ENCODE data around the gene LDLRAD4.

DNA sequence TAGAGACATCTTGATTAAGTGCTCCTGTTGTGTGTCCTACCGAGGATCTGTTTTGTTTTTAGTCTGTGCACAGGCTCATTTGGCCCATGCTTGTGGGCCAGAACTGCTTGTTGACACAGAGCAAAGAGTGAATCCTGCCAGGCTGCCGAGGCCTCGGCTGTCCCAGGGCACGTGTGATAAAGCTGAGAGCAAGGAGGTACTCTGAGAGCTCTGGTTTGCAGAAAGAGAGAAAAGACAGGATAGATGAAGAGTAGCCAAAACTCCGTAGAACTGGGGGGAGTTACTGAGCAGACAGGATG, 332.7 kb downstream of the LDLRAD4 start:
- TF ChIP-seq, protein P1, sequence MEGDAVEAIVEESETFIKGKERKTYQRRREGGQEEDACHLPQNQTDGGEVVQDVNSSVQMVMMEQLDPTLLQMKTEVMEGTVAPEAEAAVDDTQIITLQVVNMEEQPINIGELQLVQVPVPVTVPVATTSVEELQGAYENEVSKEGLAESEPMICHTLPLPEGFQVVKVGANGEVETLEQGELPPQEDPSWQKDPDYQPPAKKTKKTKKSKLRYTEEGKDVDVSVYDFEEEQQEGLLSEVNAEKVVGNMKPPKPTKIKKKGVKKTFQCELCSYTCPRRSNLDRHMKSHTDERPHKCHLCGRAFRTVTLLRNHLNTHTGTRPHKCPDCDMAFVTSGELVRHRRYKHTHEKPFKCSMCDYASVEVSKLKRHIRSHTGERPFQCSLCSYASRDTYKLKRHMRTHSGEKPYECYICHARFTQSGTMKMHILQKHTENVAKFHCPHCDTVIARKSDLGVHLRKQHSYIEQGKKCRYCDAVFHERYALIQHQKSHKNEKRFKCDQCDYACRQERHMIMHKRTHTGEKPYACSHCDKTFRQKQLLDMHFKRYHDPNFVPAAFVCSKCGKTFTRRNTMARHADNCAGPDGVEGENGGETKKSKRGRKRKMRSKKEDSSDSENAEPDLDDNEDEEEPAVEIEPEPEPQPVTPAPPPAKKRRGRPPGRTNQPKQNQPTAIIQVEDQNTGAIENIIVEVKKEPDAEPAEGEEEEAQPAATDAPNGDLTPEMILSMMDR (IDR thresholded peaks at IDR 0.05), result no peak
- TF ChIP-seq POLR2A (IDR thresholded peaks at IDR 0.05) (no peak), EP300 (IDR thresholded peaks at IDR 0.05) (no peak)

Measured in tibial nerve (tissue), 4 donors.